ENCODE results near the gene ZYG11A. TPM values are rescaled to one million over a fixed set of nuclear protein-coding genes. Genes with fewer than 3 reads are reported as not detected.

The ZYG11A gene
- total RNA-seq, 4 donors from 2014 or later: 0.22 to 0.95 (median 0.50) TPM

DNA sequence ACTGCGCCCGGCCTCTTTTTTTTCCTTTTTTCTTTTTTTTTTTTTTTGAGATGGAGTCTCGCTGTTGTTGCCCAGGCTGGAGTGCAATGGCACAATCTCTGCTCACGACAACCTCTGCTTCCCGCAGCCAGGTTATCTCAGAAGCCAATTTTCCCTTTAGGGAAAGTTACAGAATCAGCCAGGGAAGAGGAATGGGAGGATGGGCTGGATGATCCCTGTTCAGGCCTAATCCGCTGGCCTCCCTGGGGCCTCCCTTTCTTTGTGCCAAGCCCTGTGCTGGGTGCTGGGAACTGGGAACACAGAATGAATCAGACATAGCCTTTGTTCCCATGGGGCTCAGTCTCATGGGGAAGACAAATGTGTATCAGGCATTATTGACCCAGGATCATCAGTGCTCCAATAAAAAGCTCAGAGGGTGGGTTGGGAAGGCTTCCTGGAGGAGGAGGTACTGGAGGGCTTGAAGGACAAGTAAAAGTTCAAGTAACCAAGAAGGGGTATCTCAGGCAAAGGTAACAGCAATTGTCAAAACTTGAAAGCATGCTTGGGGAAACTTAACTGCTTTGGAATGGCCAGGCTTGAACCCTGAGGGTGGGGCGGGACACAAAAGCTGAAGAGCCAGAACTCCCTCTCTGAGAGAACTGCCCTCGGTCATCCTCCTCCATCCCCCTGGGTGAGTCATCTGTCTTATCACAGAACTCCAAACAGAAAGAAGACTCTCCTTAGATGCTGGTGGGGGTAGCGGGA lies 64.7 kb downstream of the ZYG11A start:
- no peak for DNase-seq
- Histone ChIP-seq H3K27me3 (no peaks in the 10 kb centered on the region), H3K27ac (no peak overlapping the region), H3K4me3 (no peak overlapping the region), H3K36me3 (peaks cover 0 to 71% (median 11%) of the 10 kb centered on the region in 3 donors), H3K9me3 (no peaks in the 10 kb centered on the region), H3K4me1 (peaks cover 0 to 15% (median 4%) of the 10 kb centered on the region in 3 donors)
- 85 to 86% methylated on average over 6 to 9 of the region's 9 CpGs for WGBS, 2 donors
- intact Hi-C loops (cut with DNase I): loop anchor here (10.0 kb wide), 1 partner anchor 278 kb away; no protein-coding TSS in a partner anchor
- TF ChIP-seq, protein P1, sequence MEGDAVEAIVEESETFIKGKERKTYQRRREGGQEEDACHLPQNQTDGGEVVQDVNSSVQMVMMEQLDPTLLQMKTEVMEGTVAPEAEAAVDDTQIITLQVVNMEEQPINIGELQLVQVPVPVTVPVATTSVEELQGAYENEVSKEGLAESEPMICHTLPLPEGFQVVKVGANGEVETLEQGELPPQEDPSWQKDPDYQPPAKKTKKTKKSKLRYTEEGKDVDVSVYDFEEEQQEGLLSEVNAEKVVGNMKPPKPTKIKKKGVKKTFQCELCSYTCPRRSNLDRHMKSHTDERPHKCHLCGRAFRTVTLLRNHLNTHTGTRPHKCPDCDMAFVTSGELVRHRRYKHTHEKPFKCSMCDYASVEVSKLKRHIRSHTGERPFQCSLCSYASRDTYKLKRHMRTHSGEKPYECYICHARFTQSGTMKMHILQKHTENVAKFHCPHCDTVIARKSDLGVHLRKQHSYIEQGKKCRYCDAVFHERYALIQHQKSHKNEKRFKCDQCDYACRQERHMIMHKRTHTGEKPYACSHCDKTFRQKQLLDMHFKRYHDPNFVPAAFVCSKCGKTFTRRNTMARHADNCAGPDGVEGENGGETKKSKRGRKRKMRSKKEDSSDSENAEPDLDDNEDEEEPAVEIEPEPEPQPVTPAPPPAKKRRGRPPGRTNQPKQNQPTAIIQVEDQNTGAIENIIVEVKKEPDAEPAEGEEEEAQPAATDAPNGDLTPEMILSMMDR (IDR thresholded peaks at IDR 0.05): no peak
- no peak for TF ChIP-seq POLR2A (IDR thresholded peaks at IDR 0.05)

DNA sequence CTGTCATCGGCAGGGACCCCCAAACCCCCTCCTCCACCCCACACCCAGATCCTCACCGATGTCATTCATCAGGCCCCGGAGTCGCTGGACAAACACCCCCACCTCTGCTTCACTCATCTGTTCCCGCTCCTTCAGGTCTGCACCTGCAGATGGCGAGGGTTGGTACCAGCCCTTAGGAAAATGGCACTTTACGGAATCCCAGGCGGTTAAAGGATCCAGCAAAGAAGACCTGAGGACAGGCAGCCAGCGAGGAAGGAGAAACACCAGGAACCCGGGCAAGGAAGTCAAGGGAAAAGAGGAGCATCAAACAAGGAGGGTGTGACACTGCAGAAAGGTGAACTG lies 65.2 kb downstream of the ZYG11A start:
- Histone ChIP-seq H3K27ac (no peak overlapping the region), H3K4me3 (no peak overlapping the region), H3K9me3 (no peaks in the 10 kb centered on the region), H3K27me3 (no peaks in the 10 kb centered on the region), H3K36me3 (peaks cover 0 to 76% (median 11%) of the 10 kb centered on the region in 3 donors), H3K4me1 (peaks cover 0 to 17% (median 4%) of the 10 kb centered on the region in 3 donors)
- TF ChIP-seq, protein P1 (IDR thresholded peaks at IDR 0.05): no peak
- no peak for TF ChIP-seq POLR2A (IDR thresholded peaks at IDR 0.05)
- intact Hi-C loops (cut with DNase I): loop anchor here (10.0 kb wide), 1 partner anchor 277 kb away; no protein-coding TSS in a partner anchor
- DNase-seq: no peak
- WGBS, 2 donors: 87 to 88% methylated on average over 6 to 7 of the region's 10 CpGs

DNA sequence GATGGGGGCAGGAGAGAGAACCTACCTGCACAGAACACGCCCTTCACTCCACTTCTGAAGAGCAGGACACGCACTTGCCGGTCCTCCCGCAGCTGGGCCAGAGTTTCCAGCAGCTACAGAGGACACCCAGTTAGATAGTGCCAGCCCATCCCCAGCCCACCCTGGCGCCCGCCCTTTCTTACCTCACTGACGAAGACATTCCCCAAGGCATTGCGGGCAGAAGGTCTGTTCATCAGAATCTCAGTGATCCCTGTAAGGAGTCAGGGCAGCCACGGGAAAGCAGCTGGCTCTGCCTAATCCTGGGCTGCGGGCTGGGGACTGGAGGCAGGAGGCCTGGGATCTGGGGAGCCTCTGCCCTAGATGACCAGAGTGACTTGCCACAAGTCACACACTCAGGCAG lies 69.0 kb downstream of the ZYG11A start:
- DNase-seq: no peak
- H3K36me3 ChIP-seq: peaks cover 0 to 77% (median 0%) of the 10 kb centered on the region in 3 donors
- H3K4me1 ChIP-seq: peaks cover 0 to 44% (median 0%) of the 10 kb centered on the region in 3 donors
- no peaks in the 10 kb centered on the region for H3K27me3 ChIP-seq
- H3K27ac ChIP-seq: no peak overlapping the region
- H3K9me3 ChIP-seq: no peaks in the 10 kb centered on the region
- TF ChIP-seq POLR2A (IDR thresholded peaks at IDR 0.05): no peak
- TF ChIP-seq, protein P1 (IDR thresholded peaks at IDR 0.05): no peak
- intact Hi-C loops (cut with DNase I): no loop called here
- 93 to 95% methylated on average over 4 to 10 of the region's 10 CpGs for WGBS, 2 donors
- no peak overlapping the region for H3K4me3 ChIP-seq

DNA sequence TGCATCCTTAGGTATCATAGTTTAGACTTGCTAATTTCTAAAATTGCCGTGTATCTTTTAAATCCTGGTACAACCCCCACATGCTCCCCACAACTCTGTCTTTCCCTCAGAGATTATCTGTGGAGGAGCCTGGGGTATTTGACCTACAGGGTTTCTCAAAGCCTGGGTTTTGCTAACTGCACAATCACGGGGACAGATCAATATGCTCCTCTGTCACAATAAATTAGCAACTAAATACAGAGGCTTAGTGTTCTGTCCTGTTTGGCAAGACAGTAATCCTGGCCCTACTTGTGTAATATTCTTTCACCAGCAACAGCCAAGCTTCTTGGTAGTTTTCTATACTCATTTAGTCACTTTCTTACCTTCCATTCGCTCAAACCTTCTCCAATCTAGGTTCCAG lies 70.5 kb downstream of the ZYG11A start:
- 75 to 89% methylated on average over 3 of the region's 3 CpGs for WGBS, 2 donors

DNA sequence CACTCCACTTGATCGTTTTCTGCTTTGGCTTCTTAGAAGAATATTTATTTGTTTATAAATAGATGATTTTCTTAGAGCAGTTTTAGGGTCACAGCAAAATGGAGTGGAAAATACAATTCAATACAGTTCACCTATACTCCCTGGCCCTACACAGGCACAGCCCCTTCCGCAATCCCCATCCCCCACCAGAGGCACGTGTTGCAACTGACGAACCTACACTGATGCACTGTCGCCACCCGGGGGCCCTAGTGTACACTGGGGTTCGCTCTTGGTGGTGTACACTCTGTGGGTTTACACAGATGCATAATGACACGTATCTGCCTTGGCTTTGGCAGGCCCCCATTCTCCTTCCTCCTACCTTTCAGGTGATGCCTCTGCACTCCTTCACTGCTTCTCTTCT lies 71.0 kb downstream of the ZYG11A start:
- WGBS, 2 donors: 72 to 76% methylated on average over 7 to 8 of the region's 8 CpGs
- TF ChIP-seq, protein P1 (IDR thresholded peaks at IDR 0.05): no peak
- no peak for TF ChIP-seq POLR2A (IDR thresholded peaks at IDR 0.05)
- H3K36me3 ChIP-seq: peaks cover 0 to 61% (median 0%) of the 10 kb centered on the region in 3 donors
- H3K9me3 ChIP-seq: no peaks in the 10 kb centered on the region
- no peak for DNase-seq
- H3K27me3 ChIP-seq: no peaks in the 10 kb centered on the region
- intact Hi-C loops (cut with DNase I): no loop called here
- H3K4me3 ChIP-seq: no peak overlapping the region
- peaks cover 0 to 56% (median 2%) of the 10 kb centered on the region in 3 donors for H3K4me1 ChIP-seq
- H3K27ac ChIP-seq: no peak overlapping the region

More for the DNA sequence above, 70.5 kb downstream of the ZYG11A start:
- no peak overlapping the region for H3K4me3 ChIP-seq
- H3K36me3 ChIP-seq: peaks cover 0 to 66% (median 0%) of the 10 kb centered on the region in 3 donors
- peaks cover 0 to 50% (median 2%) of the 10 kb centered on the region in 3 donors for H3K4me1 ChIP-seq
- TF ChIP-seq POLR2A (IDR thresholded peaks at IDR 0.05): no peak
- TF ChIP-seq, protein P1 (IDR thresholded peaks at IDR 0.05): no peak
- DNase-seq: no peak
- no peaks in the 10 kb centered on the region for H3K9me3 ChIP-seq
- H3K27me3 ChIP-seq: no peaks in the 10 kb centered on the region
- intact Hi-C loops (cut with DNase I): no loop called here
- H3K27ac ChIP-seq: no peak overlapping the region
